HFFc6 (cell line): ENCODE measurements around the gene DNAJB6. TPM values are rescaled to one million over a fixed set of nuclear protein-coding genes. Genes with fewer than 3 reads are reported as not detected.

ENCODE experiments used
- DNase-seq: peaks from one replicate; pipeline ENCODE4 v3.0.0-alpha.2; 2018
- H3K27ac Mint-ChIP-seq: 2 replicates; pipeline ENCODE4 v1.8.0; 2020; ENCODE audit warnings: mild to moderate bottlenecking, mixed read lengths
- H3K27me3 Mint-ChIP-seq: 2 replicates; pipeline ENCODE4 v1.8.0; 2021; ENCODE audit warnings: mild to moderate bottlenecking, moderate library complexity, mixed read lengths; ENCODE audit not compliant: insufficient read depth
- H3K36me3 Mint-ChIP-seq: 2 replicates; pipeline ENCODE4 v1.8.0; 2021; ENCODE audit warnings: low read depth, mixed read lengths
- H3K4me1 Mint-ChIP-seq: 2 replicates; pipeline ENCODE4 v1.8.0; 2020; ENCODE audit warnings: low read depth, mixed read lengths
- H3K4me3 Mint-ChIP-seq: 2 replicates; pipeline ENCODE4 v1.8.0; 2020; ENCODE audit warnings: mild to moderate bottlenecking, moderate library complexity, mixed read lengths
- H3K9me3 Mint-ChIP-seq: 2 replicates; pipeline ENCODE4 v1.8.0; 2020; ENCODE audit warnings: mild to moderate bottlenecking, mixed read lengths
- total RNA-seq, 6 experiments: library from RNA; stranded (reverse); fragmentation: NEBNext Ultra II Directional; extraction: Animal tissue kit (Norgen Biotek cat#: 25700); gene quantifications; 2 replicates in 1 of 6; 3 replicates in 5 of 6; pipeline ENCODE4 v1.2.3, GENCODE V29; 2021
- TF ChIP-seq, protein P1 (sequence below): fragments of 200-600 bp; sonication (generic); IDR thresholded peaks from 2 replicates; pipeline ENCODE4 v1.5.0; 2021; ENCODE audit warnings: antibody characterized with exemption, mild to moderate bottlenecking

Gene DNAJB6
- total RNA-seq, 6 experiments from 2014 or later: 135 to 204 (median 163) TPM

DNA sequence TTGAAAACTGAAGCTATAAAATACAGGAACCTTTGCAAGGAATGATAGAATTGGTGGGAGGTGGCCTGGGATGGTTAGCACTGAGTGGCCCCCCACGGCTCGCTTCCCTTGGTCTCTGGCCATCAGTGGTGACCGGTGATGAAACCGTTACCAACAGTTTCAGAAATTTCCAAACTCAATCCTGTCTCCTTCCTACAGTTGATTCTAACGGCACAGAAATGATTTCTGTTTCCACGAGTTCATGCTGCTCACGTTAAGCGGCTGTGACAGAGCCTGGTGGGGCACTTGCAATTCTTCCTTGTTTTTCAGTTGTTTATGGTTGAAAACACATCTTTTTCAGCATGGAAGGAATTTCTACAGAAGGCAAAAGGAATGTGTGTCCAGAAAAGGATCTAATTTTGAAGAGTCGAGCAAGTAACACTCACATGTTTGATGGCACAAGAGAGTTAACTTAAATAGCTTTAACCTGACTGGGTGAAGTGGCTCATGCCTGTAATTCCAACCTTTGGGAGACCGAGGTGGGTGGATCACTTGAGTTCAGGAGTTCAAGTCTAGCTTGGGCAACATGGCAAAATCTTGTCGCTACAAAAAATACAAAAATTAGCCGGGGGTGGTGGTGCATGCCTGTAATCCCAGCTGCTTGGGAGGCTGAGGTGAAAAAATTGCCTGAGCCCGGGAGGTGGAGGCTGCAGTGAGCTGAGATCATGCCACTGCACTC, 100.1 kb downstream of the DNAJB6 start:
- H3K36me3 Mint-ChIP-seq: peaks cover 7% of the 10 kb centered on the region
- no peak for DNase-seq
- peaks cover 14% of the 10 kb centered on the region for H3K9me3 Mint-ChIP-seq
- H3K27me3 Mint-ChIP-seq: peaks cover 1% of the 10 kb centered on the region; the same call in 1 of the 2 replicates
- no peak overlapping the region; the same call in 1 of the 2 replicates for H3K27ac Mint-ChIP-seq
- H3K4me1 Mint-ChIP-seq: peaks cover 26% of the 10 kb centered on the region
- TF ChIP-seq, protein P1, sequence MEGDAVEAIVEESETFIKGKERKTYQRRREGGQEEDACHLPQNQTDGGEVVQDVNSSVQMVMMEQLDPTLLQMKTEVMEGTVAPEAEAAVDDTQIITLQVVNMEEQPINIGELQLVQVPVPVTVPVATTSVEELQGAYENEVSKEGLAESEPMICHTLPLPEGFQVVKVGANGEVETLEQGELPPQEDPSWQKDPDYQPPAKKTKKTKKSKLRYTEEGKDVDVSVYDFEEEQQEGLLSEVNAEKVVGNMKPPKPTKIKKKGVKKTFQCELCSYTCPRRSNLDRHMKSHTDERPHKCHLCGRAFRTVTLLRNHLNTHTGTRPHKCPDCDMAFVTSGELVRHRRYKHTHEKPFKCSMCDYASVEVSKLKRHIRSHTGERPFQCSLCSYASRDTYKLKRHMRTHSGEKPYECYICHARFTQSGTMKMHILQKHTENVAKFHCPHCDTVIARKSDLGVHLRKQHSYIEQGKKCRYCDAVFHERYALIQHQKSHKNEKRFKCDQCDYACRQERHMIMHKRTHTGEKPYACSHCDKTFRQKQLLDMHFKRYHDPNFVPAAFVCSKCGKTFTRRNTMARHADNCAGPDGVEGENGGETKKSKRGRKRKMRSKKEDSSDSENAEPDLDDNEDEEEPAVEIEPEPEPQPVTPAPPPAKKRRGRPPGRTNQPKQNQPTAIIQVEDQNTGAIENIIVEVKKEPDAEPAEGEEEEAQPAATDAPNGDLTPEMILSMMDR: no peak
- no peak overlapping the region for H3K4me3 Mint-ChIP-seq

DNA sequence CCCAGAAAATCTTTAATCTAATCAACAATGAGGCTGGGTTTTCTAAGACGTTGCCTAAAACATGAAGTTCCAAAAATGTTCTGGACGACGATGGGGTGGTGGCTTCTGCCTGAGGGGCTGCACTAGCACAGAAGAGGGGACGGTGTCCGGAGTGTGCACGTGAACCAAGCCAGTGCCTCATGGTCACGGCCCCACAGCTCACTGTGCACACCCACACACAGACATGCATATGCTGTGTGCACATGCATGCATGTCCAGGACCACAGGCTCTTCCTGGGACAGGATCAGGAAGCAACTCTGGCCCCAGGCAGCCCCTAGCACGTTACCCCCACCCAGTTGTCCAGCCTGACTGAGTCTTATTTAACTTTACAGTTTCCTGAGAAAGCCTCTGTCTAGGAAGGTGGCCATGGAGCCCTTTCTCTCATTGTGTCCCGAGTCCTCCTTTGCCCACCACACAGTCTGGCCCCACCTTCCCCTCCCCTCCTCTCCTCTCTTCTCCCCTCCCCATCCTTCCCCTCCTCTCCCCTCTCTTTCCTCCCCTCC, 100.8 kb downstream of the DNAJB6 start:
- TF ChIP-seq, protein P1: no peak
- DNase-seq: no peak
- Mint-ChIP-seq H3K4me3 (no peak overlapping the region), H3K4me1 (peaks cover 20% of the 10 kb centered on the region), H3K9me3 (peaks cover 14% of the 10 kb centered on the region), H3K27me3 (peaks cover 1% of the 10 kb centered on the region; the same call in 1 of the 2 replicates), H3K36me3 (peaks cover 7% of the 10 kb centered on the region), H3K27ac (no peak overlapping the region; the same call in 1 of the 2 replicates)

DNA sequence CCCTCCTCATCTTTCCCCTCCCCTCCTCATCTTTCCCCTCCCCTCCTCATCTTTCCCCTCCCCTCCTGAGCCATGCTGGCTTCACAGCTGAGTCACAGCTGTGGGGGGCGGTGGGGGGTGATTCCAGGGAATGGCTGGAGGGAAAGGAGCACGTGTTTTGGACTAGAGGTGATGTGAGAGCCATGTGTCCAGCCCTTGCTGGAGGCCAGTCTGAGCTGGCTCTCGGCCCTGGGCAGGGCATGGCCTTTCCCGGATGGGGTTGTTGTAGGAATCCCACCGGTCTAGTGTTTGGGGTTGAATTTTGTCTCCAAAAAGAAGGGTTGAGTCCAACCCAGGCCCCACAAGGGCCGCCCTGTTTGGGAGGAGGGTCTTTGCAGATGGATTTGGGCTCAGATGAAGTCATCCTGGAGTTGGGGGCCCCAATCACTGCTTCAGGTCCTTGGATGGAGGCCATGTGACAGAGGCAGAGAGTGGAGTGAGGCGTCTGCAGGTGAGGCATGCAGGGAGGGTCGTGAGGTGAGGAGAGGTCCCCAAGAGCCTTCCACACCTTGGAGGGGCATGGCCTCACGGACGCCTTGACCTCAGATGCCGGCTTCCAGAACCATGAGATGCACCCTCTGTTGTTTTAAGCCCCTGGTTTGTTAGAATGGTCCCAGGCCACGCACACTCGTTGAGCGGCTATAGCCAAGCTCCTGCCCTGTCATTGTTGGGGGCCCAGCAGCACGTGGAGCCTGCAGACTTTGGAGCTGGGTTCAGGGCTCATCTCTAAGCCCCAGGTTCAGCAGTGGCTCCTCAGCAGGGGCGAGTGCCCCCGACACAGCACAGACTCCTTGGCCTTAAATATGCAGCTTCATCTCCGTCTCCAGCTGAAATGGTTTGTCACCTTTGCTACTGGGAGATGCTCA, 101.6 kb downstream of the DNAJB6 start:
- H3K4me3 Mint-ChIP-seq: no peak overlapping the region
- H3K27me3 Mint-ChIP-seq: no peaks in the 10 kb centered on the region; the same call in 1 of the 2 replicates
- TF ChIP-seq, protein P1: no peak
- H3K27ac Mint-ChIP-seq: no peak overlapping the region
- H3K36me3 Mint-ChIP-seq: peaks cover 7% of the 10 kb centered on the region
- peaks cover 14% of the 10 kb centered on the region for H3K9me3 Mint-ChIP-seq
- no peak for DNase-seq
- peaks cover 13% of the 10 kb centered on the region for H3K4me1 Mint-ChIP-seq

DNA sequence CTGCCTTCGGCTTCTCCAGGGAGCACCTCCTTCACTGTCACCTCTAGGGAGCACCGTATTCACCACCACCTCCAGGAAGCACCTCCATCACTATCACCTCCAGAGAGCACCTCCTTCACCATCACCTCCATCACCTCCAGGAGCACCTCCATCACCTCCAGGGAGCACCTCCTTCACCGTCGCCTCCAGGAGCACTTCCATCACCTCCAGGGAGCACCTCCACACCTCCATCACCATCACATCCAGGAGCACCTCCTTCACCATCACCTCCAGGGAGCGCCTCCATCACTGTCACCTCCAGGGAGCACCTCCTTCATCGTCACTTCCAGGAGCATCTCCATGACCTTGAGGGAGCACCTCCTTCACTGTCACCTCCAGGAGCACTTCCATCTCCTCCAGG, 102.3 kb downstream of the DNAJB6 start:
- Mint-ChIP-seq H3K27ac (no peak overlapping the region), H3K27me3 (no peaks in the 10 kb centered on the region; the same call in 1 of the 2 replicates), H3K4me1 (peaks cover 11% of the 10 kb centered on the region), H3K4me3 (no peak overlapping the region), H3K36me3 (peaks cover 7% of the 10 kb centered on the region), H3K9me3 (peaks cover 14% of the 10 kb centered on the region)
- TF ChIP-seq, protein P1: no peak
- no peak for DNase-seq

DNA sequence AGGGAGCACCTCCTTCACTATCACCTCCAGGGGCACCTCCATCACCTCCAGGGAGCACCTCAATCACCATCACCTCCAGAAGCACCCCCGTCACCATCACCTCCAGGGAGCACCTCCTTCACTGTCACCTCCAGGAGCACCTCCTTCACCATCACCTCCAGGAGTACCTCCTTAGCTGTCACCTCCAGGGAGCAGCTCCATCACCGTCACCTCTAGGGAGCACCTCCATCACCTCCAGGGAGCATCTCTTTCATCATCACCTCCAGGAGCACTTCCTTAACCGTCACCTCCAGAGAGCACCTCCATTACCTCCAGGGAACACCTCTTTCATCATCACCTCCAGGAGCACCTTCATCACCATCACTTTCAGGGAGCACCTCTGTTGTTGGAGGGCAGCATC, 103.0 kb downstream of the DNAJB6 start:
- Mint-ChIP-seq H3K4me3 (no peak overlapping the region), H3K9me3 (peaks cover 14% of the 10 kb centered on the region), H3K4me1 (peaks cover 11% of the 10 kb centered on the region), H3K27ac (no peak overlapping the region), H3K36me3 (peaks cover 7% of the 10 kb centered on the region), H3K27me3 (no peaks in the 10 kb centered on the region; the same call in 1 of the 2 replicates)
- TF ChIP-seq, protein P1: no peak
- DNase-seq: no peak
